ENCODE measurements around the gene JOSD2. TPM values are rescaled to one million over a fixed set of nuclear protein-coding genes. Genes with fewer than 3 reads are reported as not detected.

The JOSD2 gene
- total RNA-seq, 2 donors from 2014 or later, result 29.4 to 31.7 TPM

- no peaks in the 10 kb centered on the region for H3K9me3 ChIP-seq
- DNase-seq (ENCODE audit: low spot score), result no peak
These were observed 7.4 kb upstream of the JOSD2 start for GRCh38 chr19:50518091-50519005.

GRCh38 chr19:50517704-50518075 is 6.7 kb upstream of the JOSD2 start:
- WGBS, result 95% methylated on average over 25 of the region's 37 CpGs
- intact Hi-C loops (cut with DNase I), result no loop called here

More at GRCh38 chr19:50518091-50519005, 7.4 kb upstream of the JOSD2 start:
- no peaks in the 10 kb centered on the region for H3K4me1 ChIP-seq (replicated peaks)
- WGBS, result 94% methylated on average over 71 of the region's 87 CpGs
- intact Hi-C loops (cut with DNase I), result no loop called here
- H3K27me3 ChIP-seq (replicated peaks; ENCODE audit: insufficient read depth), result no peaks in the 10 kb centered on the region
- no peak overlapping the region for H3K27ac ChIP-seq
- H3K4me3 ChIP-seq, result no peak overlapping the region
- H3K36me3 ChIP-seq, result no peaks in the 10 kb centered on the region
- TF ChIP-seq, protein P1, sequence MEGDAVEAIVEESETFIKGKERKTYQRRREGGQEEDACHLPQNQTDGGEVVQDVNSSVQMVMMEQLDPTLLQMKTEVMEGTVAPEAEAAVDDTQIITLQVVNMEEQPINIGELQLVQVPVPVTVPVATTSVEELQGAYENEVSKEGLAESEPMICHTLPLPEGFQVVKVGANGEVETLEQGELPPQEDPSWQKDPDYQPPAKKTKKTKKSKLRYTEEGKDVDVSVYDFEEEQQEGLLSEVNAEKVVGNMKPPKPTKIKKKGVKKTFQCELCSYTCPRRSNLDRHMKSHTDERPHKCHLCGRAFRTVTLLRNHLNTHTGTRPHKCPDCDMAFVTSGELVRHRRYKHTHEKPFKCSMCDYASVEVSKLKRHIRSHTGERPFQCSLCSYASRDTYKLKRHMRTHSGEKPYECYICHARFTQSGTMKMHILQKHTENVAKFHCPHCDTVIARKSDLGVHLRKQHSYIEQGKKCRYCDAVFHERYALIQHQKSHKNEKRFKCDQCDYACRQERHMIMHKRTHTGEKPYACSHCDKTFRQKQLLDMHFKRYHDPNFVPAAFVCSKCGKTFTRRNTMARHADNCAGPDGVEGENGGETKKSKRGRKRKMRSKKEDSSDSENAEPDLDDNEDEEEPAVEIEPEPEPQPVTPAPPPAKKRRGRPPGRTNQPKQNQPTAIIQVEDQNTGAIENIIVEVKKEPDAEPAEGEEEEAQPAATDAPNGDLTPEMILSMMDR (IDR thresholded peaks at IDR 0.05), result no peak
- TF ChIP-seq POLR2A (IDR thresholded peaks at IDR 0.05), result no peak
- no peak for TF ChIP-seq POLR2AphosphoS5 (IDR thresholded peaks at IDR 0.05)

GRCh38 chr19:50516964-50517703 is 6.1 kb upstream of the JOSD2 start:
- TF ChIP-seq POLR2A (IDR thresholded peaks at IDR 0.05), result no peak
- TF ChIP-seq, protein P1 (IDR thresholded peaks at IDR 0.05), result no peak
- no peak for TF ChIP-seq POLR2AphosphoS5 (IDR thresholded peaks at IDR 0.05)
- no peak for DNase-seq (ENCODE audit: low spot score)
- 65% methylated on average over 48 of the region's 53 CpGs for WGBS
- intact Hi-C loops (cut with DNase I), result no loop called here
- Histone ChIP-seq H3K4me1 (replicated peaks) (no peaks in the 10 kb centered on the region), H3K27ac (no peak overlapping the region), H3K36me3 (no peaks in the 10 kb centered on the region), H3K4me3 (no peak overlapping the region), H3K27me3 (replicated peaks; ENCODE audit: insufficient read depth) (no peaks in the 10 kb centered on the region), H3K9me3 (no peaks in the 10 kb centered on the region)

More at GRCh38 chr19:50517704-50518075, 6.7 kb upstream of the JOSD2 start:
- H3K4me1 ChIP-seq (replicated peaks), result no peaks in the 10 kb centered on the region
- no peaks in the 10 kb centered on the region for H3K27me3 ChIP-seq (replicated peaks; ENCODE audit: insufficient read depth)
- no peaks in the 10 kb centered on the region for H3K9me3 ChIP-seq
- H3K36me3 ChIP-seq, result no peaks in the 10 kb centered on the region
- no peak for DNase-seq (ENCODE audit: low spot score)
- H3K4me3 ChIP-seq, result no peak overlapping the region
- H3K27ac ChIP-seq, result no peak overlapping the region
- TF ChIP-seq POLR2A (IDR thresholded peaks at IDR 0.05) (no peak), POLR2AphosphoS5 (IDR thresholded peaks at IDR 0.05) (no peak)
- TF ChIP-seq, protein P1 (IDR thresholded peaks at IDR 0.05), result no peak

DNA sequence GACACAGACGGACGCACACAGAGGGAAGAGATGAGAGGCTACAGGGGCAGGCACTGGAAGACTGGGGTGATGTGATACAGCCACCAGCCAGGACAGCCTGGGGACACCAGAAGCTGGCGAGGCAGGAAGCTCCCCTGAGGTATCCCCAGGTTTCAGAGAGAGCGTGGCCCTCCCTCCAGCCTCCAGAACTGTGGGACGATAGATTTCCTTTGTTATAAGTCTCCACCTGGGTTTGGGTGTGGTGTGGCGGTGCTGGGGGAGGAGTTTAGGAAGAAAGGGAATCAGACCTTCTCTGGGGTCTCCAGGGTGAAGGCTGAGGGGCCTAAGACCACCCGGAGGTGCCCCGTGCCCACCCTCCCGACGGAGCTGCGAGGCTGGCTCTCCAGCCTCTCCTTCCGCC is 5.5 kb upstream of the JOSD2 start:
- intact Hi-C loops (cut with DNase I), result no loop called here

More for the DNA sequence above, 5.5 kb upstream of the JOSD2 start:
- Histone ChIP-seq H3K4me1 (replicated peaks) (no peaks in the 10 kb centered on the region), H3K4me3 (no peak overlapping the region), H3K27ac (no peak overlapping the region), H3K9me3 (no peaks in the 10 kb centered on the region), H3K27me3 (replicated peaks; ENCODE audit: insufficient read depth) (no peaks in the 10 kb centered on the region), H3K36me3 (no peaks in the 10 kb centered on the region)
- 43% methylated on average over 12 of the region's 12 CpGs for WGBS
- TF ChIP-seq POLR2A (IDR thresholded peaks at IDR 0.05), result no peak
- TF ChIP-seq, protein P1 (IDR thresholded peaks at IDR 0.05), result no peak
- no peak for TF ChIP-seq POLR2AphosphoS5 (IDR thresholded peaks at IDR 0.05)
- no peak for DNase-seq (ENCODE audit: low spot score)
